HepG2 (cell line): Measurements from ENCODE around the gene NOM1. TPM values are rescaled to one million over a fixed set of nuclear protein-coding genes. Genes with fewer than 3 reads are reported as not detected.

Source experiments
- ATAC-seq: fragments of 200-7000 bp; cut with Tn5 transposase; 3 replicates; pipeline ENCODE4 v1.9.1; 2020; ENCODE audit warnings: mild to moderate bottlenecking, moderate library complexity
- BruUV-seq: library from RNA; stranded (reverse); fragments of 400-500 nt; replicated peaks from 2 replicates; lab custom pipeline; 2021; lab: Mats Ljungman, UMichigan
- CTCF ChIA-PET: fragments of 300-600 bp; formaldehyde crosslinking; extraction: SDS; loops from one replicate; lab custom pipeline; 2021; ENCODE audit warnings: low total read pairs, inconsistent platforms, low intra/inter-chr PET ratio; lab: Yijun Ruan, JAX
- POLR2A ChIA-PET: fragments of 350-600 bp; sonication (Branson Sonifier 250); formaldehyde crosslinking; loops from one replicate; lab custom pipeline; 2020; ENCODE audit warnings: antibody characterized with exemption, inconsistent platforms; lab: Yijun Ruan, JAX
- DNase-seq: peaks from one replicate; pipeline ENCODE4 v3.0.0-alpha.2; 2015; ENCODE audit warnings: low spot score
- FAIRE-seq: peaks from 3 replicates; lab custom pipeline; 2011; peaks lifted over from hg19 to GRCh38; lab: Jason Lieb, UNC
- H2AFZ ChIP-seq: one replicate; pipeline ENCODE4 v1.6.1; 2011; ENCODE audit warnings: low read length, inconsistent platforms
- H3K27ac ChIP-seq: fragments of 300-600 bp; 3 replicates; pipeline ENCODE4 v1.8.0; 2011; ENCODE audit warnings: mixed run types, mild to moderate bottlenecking, mixed read lengths, low read length, inconsistent platforms; ENCODE audit not compliant: insufficient read depth; ENCODE audit errors: extremely low read length
- H3K27me3 ChIP-seq, 2 experiments: fragments of 200-600 bp in 1 of 2; 2 replicates in 1 of 2; 3 replicates in 1 of 2; pipeline versions ENCODE4 v1.6.0 to v1.8.0; 2011; ENCODE audit warnings: low read length in 2 of 2, mild to moderate bottlenecking in 2 of 2, moderate library complexity in 2 of 2, inconsistent platforms in 1 of 2; ENCODE audit not compliant: insufficient read depth in 2 of 2, control insufficient read depth in 1 of 2
- H3K36me3 ChIP-seq, 2 experiments: fragments of 200-600 bp in 1 of 2; replicated peaks in 1 of 2; 2 replicates in 1 of 2; 3 replicates in 1 of 2; pipeline versions ENCODE4 v1.5.1 to v1.8.0; 2011; ENCODE audit warnings: low read length in 2 of 2, inconsistent platforms in 1 of 2; ENCODE audit not compliant: insufficient read depth in 2 of 2, control insufficient read depth in 1 of 2
- H3K4me1 ChIP-seq: 2 replicates; pipeline ENCODE4 v1.5.1; 2012; ENCODE audit warnings: low read length, inconsistent platforms; ENCODE audit not compliant: insufficient read depth
- H3K4me2 ChIP-seq: 2 replicates; pipeline ENCODE4 v1.6.0; 2011; ENCODE audit warnings: low read depth, low read length, inconsistent platforms
- H3K4me3 ChIP-seq, 3 experiments: fragments of 200-600 bp in 1 of 3; sonication (generic), shearing (Covaris generic) in 1 of 3; replicated peaks in 1 of 3; 2 replicates each; pipeline ENCODE4 v1.5.1; 2011 to 2016; ENCODE audit warnings: low read length in 3 of 3, inconsistent platforms in 2 of 3, low read depth in 2 of 3, mild to moderate bottlenecking in 2 of 3, control low read depth in 1 of 3, mixed read lengths in 1 of 3; ENCODE audit not compliant: insufficient read depth in 1 of 3
- H3K79me2 ChIP-seq: one replicate; pipeline ENCODE4 v1.6.1; 2011; ENCODE audit warnings: low read length, inconsistent platforms; ENCODE audit not compliant: insufficient read depth
- H3K9ac ChIP-seq: 2 replicates; pipeline ENCODE4 v1.6.0; 2011; ENCODE audit warnings: mild to moderate bottlenecking, low read depth, low read length, inconsistent platforms; ENCODE audit not compliant: insufficient read depth
- H3K9me3 ChIP-seq: 2 replicates; pipeline ENCODE4 v1.5.1; 2012; ENCODE audit warnings: mild to moderate bottlenecking, low read length
- H4K20me1 ChIP-seq: 2 replicates; pipeline ENCODE4 v1.6.0; 2011; ENCODE audit warnings: inconsistent platforms, mild to moderate bottlenecking, low read length, moderate library complexity; ENCODE audit not compliant: insufficient read depth
- ATF1 ChIP-seq: IDR thresholded peaks from 2 replicates; pipeline ENCODE4 v1.6.1; 2016; ENCODE audit warnings: mild to moderate bottlenecking, control low read depth
- CC2D1A ChIP-seq: sonication (generic); formaldehyde crosslinking; IDR thresholded peaks from 2 replicates; pipeline ENCODE4 v1.8.1; 2023; ENCODE audit warnings: mild to moderate bottlenecking, missing genetic modification reagents
- HBP1 ChIP-seq: IDR thresholded peaks from 2 replicates; pipeline ENCODE4 v1.6.1; 2016; ENCODE audit warnings: low read depth, control low read depth
- NR2F6 ChIP-seq, 2 experiments: IDR thresholded peaks; 2 replicates each; pipeline ENCODE4 v1.6.1; 2016; ENCODE audit warnings: antibody characterized with exemption in 1 of 2, mild to moderate bottlenecking in 1 of 2
- PRDM15 ChIP-seq: sonication (generic); formaldehyde crosslinking; IDR thresholded peaks from 2 replicates; pipeline ENCODE4 v1.4.0; 2020; ENCODE audit warnings: missing genetic modification reagents
- RNF2 ChIP-seq: fragments of 450-650 bp; conservative IDR thresholded peaks from 2 replicates; pipeline ENCODE4 v1.6.1; 2016; ENCODE audit warnings: low read depth
- STAG1 ChIP-seq: sonication (generic); formaldehyde crosslinking; IDR thresholded peaks from 2 replicates; pipeline ENCODE4 v1.4.0; 2020; ENCODE audit warnings: missing genetic modification reagents
- TBL1XR1 ChIP-seq: fragments of 150-350 bp; IDR thresholded peaks from 2 replicates; pipeline ENCODE4 v1.6.1; 2014; ENCODE audit warnings: borderline replicate concordance, low read length; ENCODE audit not compliant: partially characterized antibody
- YY1 ChIP-seq: IDR thresholded peaks from 2 replicates; pipeline ENCODE4 v1.6.1; 2011; ENCODE audit warnings: low read length, low read depth, moderate library complexity, mild to moderate bottlenecking; ENCODE audit not compliant: insufficient read depth, insufficient replicate concordance
- ZKSCAN8 ChIP-seq: IDR thresholded peaks from 2 replicates; pipeline ENCODE4 v1.6.1; 2016; ENCODE audit warnings: borderline replicate concordance, missing genetic modification reagents, missing compliant biosample characterization
- ZNF274 ChIP-seq: sonication (generic); formaldehyde crosslinking; IDR thresholded peaks from 2 replicates; pipeline ENCODE4 v1.5.1; 2020; ENCODE audit warnings: mild to moderate bottlenecking, missing genetic modification reagents
- ZNF430 ChIP-seq: sonication (generic); formaldehyde crosslinking; IDR thresholded peaks from 2 replicates; pipeline ENCODE4 v1.9.0; 2021; ENCODE audit warnings: mild to moderate bottlenecking, missing genetic modification reagents
- ZNF574 ChIP-seq: sonication (generic); formaldehyde crosslinking; IDR thresholded peaks from 2 replicates; pipeline ENCODE4 v1.4.0; 2020; ENCODE audit warnings: missing genetic modification reagents
- ZNF576 ChIP-seq: sonication (generic); formaldehyde crosslinking; IDR thresholded peaks from 2 replicates; pipeline ENCODE4 v1.4.0; 2020; ENCODE audit warnings: mild to moderate bottlenecking, missing genetic modification reagents
- ZNF629 ChIP-seq: sonication (generic); formaldehyde crosslinking; conservative IDR thresholded peaks from 2 replicates; pipeline ENCODE4 v1.5.0; 2020; ENCODE audit warnings: missing genetic modification reagents
- whole genome bisulfite sequencing: methylation state at CpG from one replicate; pipeline ENCODE4 v1.1.6; 2017; ENCODE audit warnings: low lambda C conversion rate; 5-methylcytosine and 5-hydroxymethylcytosine counted together
- in situ Hi-C: cut with HindIII; loops from 2 replicates; pipeline ENCODE4 v1.10.0; 2017; ENCODE audit warnings: low pct_unique_long_range_greater_than_20kb; ENCODE audit not compliant: extremely low pct_ligation_motif_present
- intact Hi-C: fragments of 100-400 bp; cut with micrococcal nuclease; formaldehyde crosslinking; loops from one replicate; pipeline ENCODE4 v1.10.0; 2022; ENCODE audit not compliant: unreplicated experiment
- polyA plus RNA-seq, 8 experiments: library from polyadenylated mRNA; depleted of rRNA in 3 of 8; stranded (reverse) in 7 of 8; unstranded in 1 of 8; fragments of >200 nt; fragmentation: Illumina TruSeq in 4 of 8; extraction: Trizol in 4 of 8; gene quantifications; 2 replicates each; pipeline versions ENCODE4 v1.2.1 to v1.2.3, GENCODE V29; 2011 to 2016; ENCODE audit warnings: low read depth in 4 of 8, missing spikeins in 1 of 8, mixed read lengths in 1 of 8; ENCODE audit not compliant: insufficient read depth in 1 of 8
- total RNA-seq, 5 experiments: library from RNA; depleted of rRNA; stranded (reverse); fragments of >200 nt; fragmentation: Illumina TruSeq; extraction: Trizol; gene quantifications; 2 replicates each; pipeline ENCODE4 v1.2.3, GENCODE V29; 2016; ENCODE audit warnings: low read depth in 1 of 5

The NOM1 gene
- total and polyA plus RNA-seq, 2 of the 13 experiments (the other 11 are each of a cell fraction or from before 2014, with no cell fraction given) = 14.2 to 26.2 TPM

DNA sequence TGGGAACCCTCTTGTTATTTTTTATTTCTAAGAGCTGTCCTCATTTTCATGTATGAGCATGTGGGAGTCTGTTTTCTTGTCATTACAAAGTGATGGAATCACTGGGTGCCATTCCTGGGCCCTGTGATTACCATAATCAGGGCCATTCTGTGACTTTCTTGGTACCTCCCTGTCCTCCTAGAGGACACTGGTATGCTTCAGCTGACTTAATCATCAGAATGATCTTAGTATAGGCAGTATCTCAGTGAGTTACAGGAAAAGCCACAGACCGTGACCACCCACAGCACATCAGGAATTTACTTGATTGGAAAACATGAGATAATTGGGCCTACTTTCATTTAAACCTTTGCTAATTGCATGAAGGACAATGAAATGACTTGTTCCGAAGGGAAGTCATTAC is 7.2 kb downstream of the NOM1 start:
- H3K79me2 ChIP-seq = peaks cover 22% of the 10 kb centered on the region
- ATAC-seq = no peak
- H3K27me3 ChIP-seq = no peaks in the 10 kb centered on the region
- in situ Hi-C loops (loop anchor here (25.0 kb wide), 1 partner anchor 306 kb away; no protein-coding TSS in a partner anchor), intact Hi-C loops (no loop called here)
- no peak overlapping the region for H3K9ac ChIP-seq
- WGBS = 100% methylated on average over 2 of the region's 2 CpGs
- H3K4me1 ChIP-seq = peaks cover 13% of the 10 kb centered on the region
- H3K27ac ChIP-seq = no peak overlapping the region
- no peak overlapping the region for H2AFZ ChIP-seq
- ChIA-PET POLR2A (no interaction called here), CTCF (no interaction called here)
- H4K20me1 ChIP-seq = no peaks in the 10 kb centered on the region; the same call in 1 of the 2 replicates
- no peak overlapping the region for H3K4me3 ChIP-seq
- no peak overlapping the region for H3K4me2 ChIP-seq
- no peaks in the 10 kb centered on the region for H3K9me3 ChIP-seq
- FAIRE-seq = no peak
- no TSS peak for BruUV-seq
- H3K36me3 ChIP-seq = peaks cover 37 to 85% of the 10 kb centered on the region in 2 experiments
- DNase-seq = no peak
- TF ChIP-seq PRDM15 (CRISPR knock-in tag) (no peak), ZNF576 (CRISPR knock-in tag) (no peak), CC2D1A (CRISPR knock-in tag) (no peak), RNF2 (no peak), ATF1 (no peak), ZNF574 (CRISPR knock-in tag) (no peak), NR2F6 (IDR thresholded peaks at IDR 0.05) (no peak), NR2F6 (CRISPR knock-in tag; IDR thresholded peaks at IDR 0.05) (no peak), ZKSCAN8 (CRISPR knock-in tag) (no peak), HBP1 (CRISPR knock-in tag) (no peak), STAG1 (CRISPR knock-in tag) (no peak), ZNF274 (CRISPR knock-in tag) (no peak), ZNF430 (CRISPR knock-in tag) (no peak), ZNF629 (CRISPR knock-in tag) (no peak), YY1 (no peak), TBL1XR1 (no peak)
